Fibroblast of villous mesenchyme (primary cell): Measurements from ENCODE around the gene RFFL. TPM values are rescaled to one million over a fixed set of nuclear protein-coding genes. Genes with fewer than 3 reads are reported as not detected.

Source experiments
- DNase-seq: peaks from one replicate; pipeline ENCODE4 v3.0.0-alpha.2; 2010; ENCODE audit warnings: low read depth
- H3K4me3 ChIP-seq: 2 replicates; pipeline ENCODE4 v1.5.1; 2011; ENCODE audit warnings: low read depth, mild to moderate bottlenecking, low read length
- total RNA-seq: library from RNA; depleted of rRNA; stranded (reverse); fragments of >200 nt; gene quantifications from 2 replicates; pipeline ENCODE4 v1.2.3, GENCODE V29; 2012
- TF ChIP-seq, protein P1 (sequence below): IDR thresholded peaks from 2 replicates; pipeline ENCODE4 v1.5.1; 2012; ENCODE audit warnings: low read depth, mild to moderate bottlenecking, low read length; ENCODE audit not compliant: insufficient read depth

RFFL gene
- total RNA-seq, 1 donor: 15.1 TPM

DNA sequence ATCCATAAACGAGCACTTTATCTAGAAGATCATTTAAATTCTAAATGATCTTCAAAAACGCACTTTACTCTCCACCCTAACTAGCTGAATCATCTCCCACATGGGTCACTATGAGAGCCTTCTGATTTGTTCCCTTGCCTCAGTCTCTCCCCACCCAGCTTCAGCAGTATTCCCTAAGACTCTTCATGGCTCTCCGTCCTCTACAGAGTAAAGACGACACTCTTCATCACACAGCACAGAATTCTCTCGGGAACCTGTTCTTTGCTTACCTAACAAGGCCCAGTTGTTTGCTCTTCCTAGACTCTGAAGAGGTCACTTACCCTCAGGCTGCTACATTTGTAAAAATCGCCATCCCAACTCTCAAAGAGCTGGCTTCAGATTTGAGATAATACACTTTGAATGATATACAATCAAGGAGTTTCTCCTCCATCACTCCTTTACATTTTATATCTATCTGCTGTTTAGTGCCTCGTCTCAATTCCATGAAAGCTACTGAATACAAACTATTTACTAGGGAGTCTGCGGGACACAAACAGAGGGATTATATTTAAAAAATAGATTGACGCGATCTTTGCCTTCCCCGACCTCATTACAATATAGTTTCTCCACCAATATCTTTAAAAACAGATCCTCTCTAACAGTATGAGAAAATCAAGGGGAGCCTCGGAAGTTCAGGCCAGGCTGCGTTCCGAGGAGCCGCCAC, 83.7 kb downstream of the RFFL start:
- H3K4me3 ChIP-seq: peak overlapping the region; percentile 84
- TF ChIP-seq, protein P1, sequence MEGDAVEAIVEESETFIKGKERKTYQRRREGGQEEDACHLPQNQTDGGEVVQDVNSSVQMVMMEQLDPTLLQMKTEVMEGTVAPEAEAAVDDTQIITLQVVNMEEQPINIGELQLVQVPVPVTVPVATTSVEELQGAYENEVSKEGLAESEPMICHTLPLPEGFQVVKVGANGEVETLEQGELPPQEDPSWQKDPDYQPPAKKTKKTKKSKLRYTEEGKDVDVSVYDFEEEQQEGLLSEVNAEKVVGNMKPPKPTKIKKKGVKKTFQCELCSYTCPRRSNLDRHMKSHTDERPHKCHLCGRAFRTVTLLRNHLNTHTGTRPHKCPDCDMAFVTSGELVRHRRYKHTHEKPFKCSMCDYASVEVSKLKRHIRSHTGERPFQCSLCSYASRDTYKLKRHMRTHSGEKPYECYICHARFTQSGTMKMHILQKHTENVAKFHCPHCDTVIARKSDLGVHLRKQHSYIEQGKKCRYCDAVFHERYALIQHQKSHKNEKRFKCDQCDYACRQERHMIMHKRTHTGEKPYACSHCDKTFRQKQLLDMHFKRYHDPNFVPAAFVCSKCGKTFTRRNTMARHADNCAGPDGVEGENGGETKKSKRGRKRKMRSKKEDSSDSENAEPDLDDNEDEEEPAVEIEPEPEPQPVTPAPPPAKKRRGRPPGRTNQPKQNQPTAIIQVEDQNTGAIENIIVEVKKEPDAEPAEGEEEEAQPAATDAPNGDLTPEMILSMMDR: no peak
- DNase-seq: peak; percentile 8

DNA sequence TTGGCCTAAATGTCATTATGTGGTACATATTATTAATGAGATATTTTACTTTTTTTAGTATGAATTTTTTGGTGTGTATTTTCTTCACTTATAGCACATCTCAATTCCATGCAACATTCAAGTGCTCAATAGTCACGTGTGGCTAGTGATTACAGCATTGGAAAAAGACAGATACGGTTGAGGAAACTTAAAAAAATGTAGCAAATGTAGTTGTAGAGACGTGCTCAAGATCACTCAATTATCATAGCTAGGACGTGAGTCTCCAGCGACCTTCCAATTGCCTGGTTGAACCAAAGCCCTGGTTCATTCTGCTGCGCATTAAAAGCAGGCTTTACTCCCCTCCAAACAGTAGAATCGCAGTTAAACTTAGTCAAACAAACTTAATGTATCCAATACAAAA, 84.4 kb downstream of the RFFL start:
- TF ChIP-seq, protein P1: no peak
- no peak overlapping the region for H3K4me3 ChIP-seq
- DNase-seq: no peak

DNA sequence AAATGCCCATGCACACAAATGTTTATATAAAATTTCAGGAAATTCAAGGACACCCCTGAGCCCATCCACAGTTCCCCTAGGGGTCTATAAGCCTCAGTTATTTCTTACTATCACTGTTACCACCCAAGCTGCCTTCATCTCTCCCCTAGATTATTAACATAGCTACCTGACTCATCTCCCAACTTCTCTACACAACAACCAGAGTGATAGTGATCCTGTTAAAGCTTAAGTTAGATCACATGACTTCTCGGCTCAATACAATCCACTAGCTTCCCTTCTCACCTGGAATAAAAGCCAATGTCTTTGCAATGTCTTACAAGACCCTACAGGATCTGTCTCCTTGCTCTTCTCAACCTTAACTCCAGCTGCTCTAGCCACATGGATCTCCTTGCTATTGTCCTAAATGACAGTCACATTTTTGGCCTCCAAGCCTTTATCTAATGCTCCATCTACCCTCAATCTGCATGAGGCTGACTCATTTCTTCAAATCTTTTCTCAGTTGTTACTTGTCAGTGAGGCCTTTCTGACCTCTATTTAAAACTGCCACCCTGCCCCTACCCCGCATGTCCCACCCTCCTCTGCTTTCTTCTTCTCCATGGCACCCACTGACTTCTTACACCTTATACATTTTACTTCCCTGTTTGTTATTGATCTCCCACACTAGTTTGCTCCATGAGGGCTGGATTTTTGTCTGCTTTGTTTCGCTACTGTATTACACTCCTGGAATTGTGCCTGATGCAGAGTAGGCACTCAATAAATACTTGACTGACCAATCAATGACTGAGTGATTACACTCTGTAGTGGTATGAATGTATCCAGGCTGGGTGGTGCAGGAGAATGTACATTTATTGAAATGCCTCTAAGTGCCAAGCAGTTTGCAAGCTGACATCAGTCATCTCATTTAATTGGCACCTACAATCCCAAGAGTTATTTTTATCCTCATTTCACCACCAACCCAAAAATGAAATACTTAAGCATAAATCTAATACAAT, 88.4 kb downstream of the RFFL start:
- DNase-seq: no peak
- TF ChIP-seq, protein P1: no peak
- H3K4me3 ChIP-seq: no peak overlapping the region

DNA sequence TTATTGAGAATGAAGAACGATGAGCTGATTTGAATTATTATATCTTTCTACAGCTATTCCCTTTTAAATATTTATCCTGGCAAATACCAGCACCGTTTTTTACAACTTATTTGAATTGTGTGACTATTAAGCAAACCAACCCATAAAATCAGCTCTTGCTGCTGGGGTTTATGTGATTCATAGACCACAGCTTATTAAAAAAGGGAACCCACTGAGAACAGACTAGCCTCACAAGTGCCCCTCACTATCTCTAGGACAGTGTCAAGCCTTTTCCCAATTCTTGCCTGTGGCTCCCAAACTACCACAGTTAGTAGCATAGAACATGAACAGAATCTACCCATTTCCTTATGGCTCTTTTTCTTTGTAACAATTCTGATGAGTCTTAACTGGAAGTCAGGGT, 89.3 kb downstream of the RFFL start:
- TF ChIP-seq, protein P1: no peak
- DNase-seq: peak; percentile 57
- no peak overlapping the region for H3K4me3 ChIP-seq

DNA sequence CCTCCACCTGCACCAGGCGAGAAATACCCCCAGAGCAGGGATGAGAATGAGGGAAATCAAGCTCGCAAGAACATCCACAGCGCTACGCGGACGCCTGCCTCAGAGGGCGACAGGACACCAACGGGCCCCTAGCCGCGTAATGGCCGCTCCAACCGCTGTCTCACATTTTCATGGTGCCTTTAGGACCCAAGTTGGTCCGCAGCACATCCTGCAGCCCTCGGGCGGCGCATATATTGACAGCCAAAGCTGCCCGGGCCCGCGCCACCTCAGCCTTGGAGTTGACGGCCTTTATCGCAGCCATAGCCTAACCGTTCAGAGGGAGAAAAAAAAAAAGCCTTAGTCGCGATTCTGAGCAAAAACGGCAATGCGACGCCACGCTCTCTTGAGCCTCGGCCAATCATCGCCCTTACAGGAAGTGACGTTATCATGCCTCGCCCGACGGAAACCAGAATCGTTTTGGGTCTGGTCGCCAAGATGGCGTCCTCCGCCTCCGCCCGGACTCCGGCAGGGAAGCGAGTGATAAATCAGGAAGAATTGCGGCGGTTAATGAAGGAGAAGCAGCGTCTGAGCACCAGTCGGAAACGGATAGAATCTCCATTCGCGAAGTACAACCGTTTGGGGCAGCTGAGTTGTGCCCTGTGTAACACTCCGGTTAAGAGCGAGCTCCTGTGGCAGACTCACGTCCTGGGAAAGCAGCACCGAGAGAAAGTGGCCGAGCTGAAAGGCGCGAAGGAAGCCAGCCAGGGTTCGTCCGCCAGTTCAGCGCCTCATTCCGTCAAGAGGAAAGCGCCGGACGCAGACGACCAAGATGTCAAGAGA, 102.2 kb downstream of the RFFL start, which contains the start of the genes CCT6B and ZNF830:
TSS of gene CCT6B (minus strand) at position 368 of the 819 bp plus-strand sequence. CDS start at position 301, 67 bp downstream.
TSS of gene ZNF830 (plus strand) at position 448 of the 819 bp plus-strand sequence. CDS start at position 475, 27 bp downstream.
- DNase-seq: peak; percentile 96
- TF ChIP-seq, protein P1: no peak
- peak within 1 kb of the TSS; percentile 96 for H3K4me3 ChIP-seq

DNA sequence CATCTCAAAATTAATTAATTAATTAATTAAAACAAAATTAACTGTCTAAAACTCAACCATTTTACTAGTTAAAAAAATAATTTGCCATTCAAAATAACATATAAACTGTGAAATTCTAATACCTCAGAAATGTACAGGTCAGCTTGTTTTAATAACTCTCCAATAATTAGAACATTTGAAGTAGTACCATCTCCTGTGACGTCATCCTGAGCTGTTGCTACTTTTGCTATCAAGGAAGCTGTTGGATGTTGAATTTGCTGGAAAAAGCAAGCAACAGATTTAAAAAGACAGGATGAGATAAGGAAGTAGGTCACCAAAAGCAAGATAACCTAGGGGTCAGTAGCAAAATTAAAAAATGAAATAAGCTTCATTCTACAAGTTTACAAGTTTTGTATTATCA, 105.1 kb downstream of the RFFL start:
- TF ChIP-seq, protein P1: no peak
- H3K4me3 ChIP-seq: no peak overlapping the region
- DNase-seq: no peak
